Breast epithelium (tissue), 4 donors: Measurements from ENCODE around the gene ZNF70. TPM values are rescaled to one million over a fixed set of nuclear protein-coding genes. Genes with fewer than 3 reads are reported as not detected.

Experiments used
- DNase-seq, 2 donors: peaks; one replicate each; pipeline ENCODE4 v3.0.0-alpha.2; 2019; ENCODE audit warnings: low spot score in 2 of 2
- H3K27ac ChIP-seq, 2 donors: fragments of 200-600 bp; sonication (generic) in 1 of 2; one replicate each; pipeline ENCODE4 v1.5.1; 2016 to 2019; ENCODE audit warnings: mild to moderate bottlenecking in 1 of 2
- H3K27me3 ChIP-seq, 2 donors: fragments of 200-600 bp; sonication (generic) in 1 of 2; one replicate each; pipeline versions ENCODE4 v1.5.1 to v1.6.0; 2017 to 2019; ENCODE audit warnings: control low read depth in 1 of 2, mild to moderate bottlenecking in 1 of 2
- H3K36me3 ChIP-seq: fragments of 200-600 bp; one replicate; pipeline ENCODE4 v1.5.1; 2019
- H3K4me1 ChIP-seq, 2 donors: fragments of 200-600 bp; sonication (generic); one replicate each; pipeline ENCODE4 v1.5.1; 2016 to 2019; ENCODE audit warnings: control low read depth in 1 of 2
- H3K4me3 ChIP-seq, 3 donors: fragments of 200-600 bp; sonication (generic); 1 replicate in 2 of 3; 2 replicates in 1 of 3; pipeline ENCODE4 v1.5.1; 2016 to 2019; ENCODE audit warnings: mild to moderate bottlenecking in 3 of 3, moderate library complexity in 2 of 3
- H3K9me3 ChIP-seq, 2 donors: fragments of 200-600 bp; sonication (generic) in 1 of 2; one replicate each; pipeline ENCODE4 v1.5.1; 2016 to 2019; ENCODE audit warnings: control low read depth in 1 of 2
- CTCF ChIP-seq, 3 donors: fragments of 450-650 bp; IDR thresholded peaks; one replicate each; pipeline ENCODE4 v1.5.1; 2016 to 2017; ENCODE audit warnings: antibody characterized with exemption in 3 of 3, mild to moderate bottlenecking in 3 of 3, moderate library complexity in 3 of 3
- POLR2A ChIP-seq: fragments of 450-650 bp; IDR thresholded peaks from one replicate; pipeline ENCODE4 v1.6.1; 2016; ENCODE audit warnings: antibody characterized with exemption, mild to moderate bottlenecking, moderate library complexity
- POLR2AphosphoS5 ChIP-seq, 3 donors: sonication (generic); formaldehyde crosslinking; IDR thresholded peaks; one replicate each; pipeline ENCODE4 v1.6.1; 2017; ENCODE audit warnings: antibody characterized with exemption in 3 of 3
- intact Hi-C: fragments of 100-400 bp; cut with DNase I; formaldehyde crosslinking; loops from one replicate; pipeline ENCODE4 v1.15.1; 2023; ENCODE audit warnings: low total_unique reads
- total RNA-seq, 3 donors: library from RNA; depleted of rRNA; stranded (reverse); fragments of >200 nt; gene quantifications; one replicate each; pipeline ENCODE4 v1.1.0, GENCODE V29; 2016

ZNF70 gene
- total RNA-seq, 3 donors from 2014 or later = 3.2 to 4.6 (median 4.1) TPM

GRCh38 chr22:23704829-23705228, 46.1 kb downstream of the ZNF70 start:
- no peak for DNase-seq
- H3K9me3 ChIP-seq = no peaks in the 10 kb centered on the region
- H3K27ac ChIP-seq = no peak overlapping the region
- intact Hi-C loops = no loop called here
- no peaks in the 10 kb centered on the region for H3K4me1 ChIP-seq
- TF ChIP-seq CTCF (IDR thresholded peaks at IDR 0.05) = no peak
- no peak for TF ChIP-seq POLR2AphosphoS5 (IDR thresholded peaks at IDR 0.05)
- no peak for TF ChIP-seq POLR2A
- no peaks in the 10 kb centered on the region for H3K36me3 ChIP-seq
- no peaks in the 10 kb centered on the region for H3K27me3 ChIP-seq
- H3K4me3 ChIP-seq = no peak overlapping the region

DNA sequence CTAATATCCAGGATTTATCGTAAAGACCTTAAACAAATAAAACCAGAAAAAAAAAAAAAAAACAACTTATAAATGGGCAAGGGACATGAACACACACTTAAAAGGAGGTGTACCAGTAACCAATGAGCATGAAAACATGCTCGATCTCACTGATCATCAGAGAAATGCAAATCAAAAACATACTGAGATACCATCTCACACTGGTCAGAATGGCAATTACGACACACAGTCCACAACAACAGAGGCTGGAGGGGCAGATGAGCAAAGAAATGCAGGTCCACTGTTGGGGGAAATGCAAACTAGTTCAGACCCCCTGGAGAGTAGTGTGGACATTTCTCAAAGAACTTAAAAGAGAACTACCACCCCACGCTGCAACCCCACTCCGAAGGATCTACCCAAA, 46.9 kb downstream of the ZNF70 start:
- TF ChIP-seq CTCF (IDR thresholded peaks at IDR 0.05) = no peak
- TF ChIP-seq POLR2A = no peak
- TF ChIP-seq POLR2AphosphoS5 (IDR thresholded peaks at IDR 0.05) = no peak
- Histone ChIP-seq H3K4me3 (no peak overlapping the region), H3K36me3 (no peaks in the 10 kb centered on the region), H3K4me1 (no peaks in the 10 kb centered on the region), H3K9me3 (no peaks in the 10 kb centered on the region), H3K27me3 (no peaks in the 10 kb centered on the region), H3K27ac (no peak overlapping the region)
- no peak for DNase-seq
- intact Hi-C loops = no loop called here

- Histone ChIP-seq H3K4me1 (no peaks in the 10 kb centered on the region), H3K27ac (no peak overlapping the region), H3K4me3 (no peak overlapping the region), H3K36me3 (no peaks in the 10 kb centered on the region), H3K27me3 (no peaks in the 10 kb centered on the region), H3K9me3 (no peaks in the 10 kb centered on the region)
- TF ChIP-seq POLR2A = no peak
- TF ChIP-seq CTCF (IDR thresholded peaks at IDR 0.05) = no peak
- TF ChIP-seq POLR2AphosphoS5 (IDR thresholded peaks at IDR 0.05) = no peak
- intact Hi-C loops = no loop called here
- DNase-seq = no peak
These were observed 50.2 kb downstream of the ZNF70 start for GRCh38 chr22:23700706-23701105.

DNA sequence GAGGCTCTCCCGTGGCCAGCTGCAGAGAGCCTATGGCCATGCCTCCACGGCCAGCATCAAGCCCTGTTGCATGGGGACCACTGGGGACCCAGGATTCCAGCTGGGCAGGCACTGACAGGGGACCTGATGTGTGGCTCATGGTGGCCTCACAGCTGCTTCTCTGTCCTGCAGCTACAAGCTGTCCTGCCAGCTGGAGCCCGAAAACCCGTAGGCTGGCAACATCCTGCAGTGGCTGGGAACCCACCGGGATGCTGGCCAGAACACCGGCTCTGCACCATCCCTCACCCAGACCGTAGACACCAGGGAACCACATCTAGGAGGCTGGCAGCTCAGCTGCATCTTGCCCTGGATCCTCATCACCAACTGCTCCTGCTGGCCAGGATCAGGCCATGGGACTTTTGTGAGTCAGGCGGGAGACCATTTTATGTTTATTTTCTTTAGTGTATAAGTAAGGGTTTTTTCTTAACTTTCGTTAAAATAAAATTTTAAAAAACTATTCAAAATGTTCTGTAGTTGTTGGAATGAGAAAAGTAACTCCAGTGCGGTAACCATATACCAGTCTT, 52.2 kb downstream of the ZNF70 start:
- no peak for DNase-seq
- H3K9me3 ChIP-seq = no peaks in the 10 kb centered on the region
- no peak for TF ChIP-seq POLR2A
- TF ChIP-seq CTCF (IDR thresholded peaks at IDR 0.05) = no peak
- no peak for TF ChIP-seq POLR2AphosphoS5 (IDR thresholded peaks at IDR 0.05)
- H3K4me3 ChIP-seq = no peak overlapping the region
- H3K4me1 ChIP-seq = no peaks in the 10 kb centered on the region
- intact Hi-C loops = no loop called here
- no peak overlapping the region for H3K27ac ChIP-seq
- no peaks in the 10 kb centered on the region for H3K36me3 ChIP-seq
- H3K27me3 ChIP-seq = no peaks in the 10 kb centered on the region

GRCh38 chr22:23698094-23698493, 52.8 kb downstream of the ZNF70 start:
- intact Hi-C loops = no loop called here
- peak in 1 of 2 donors; percentile 10 for DNase-seq
- Histone ChIP-seq H3K36me3 (no peaks in the 10 kb centered on the region), H3K27ac (no peak overlapping the region), H3K4me1 (no peaks in the 10 kb centered on the region), H3K9me3 (no peaks in the 10 kb centered on the region), H3K27me3 (no peaks in the 10 kb centered on the region), H3K4me3 (no peak overlapping the region)
- TF ChIP-seq POLR2A (no peak), POLR2AphosphoS5 (IDR thresholded peaks at IDR 0.05) (no peak), CTCF (IDR thresholded peaks at IDR 0.05) (no peak)
